RWPE1 (cell line): Measurements from ENCODE around the gene ZNF48.

Experiments
- CTCF ChIA-PET: fragments of 350-600 bp; sonication (Branson Sonifier 250); formaldehyde crosslinking; extraction: SDS; loops from one replicate; lab custom pipeline; 2021; lab: Yijun Ruan, JAX
- POLR2A ChIA-PET: fragments of 400-600 bp; formaldehyde crosslinking; extraction: SDS; loops from one replicate; lab custom pipeline; 2020; ENCODE audit warnings: antibody characterized with exemption; ENCODE audit not compliant: low non-redundant PET; lab: Yijun Ruan, JAX
- DNase-seq: peaks from one replicate; pipeline ENCODE4 v3.0.0; 2012; ENCODE audit warnings: low spot score
- H3K27ac ChIP-seq: fragments of 450-650 bp; 2 replicates; pipeline ENCODE4 v1.5.1; 2017
- TF ChIP-seq, protein P1 (sequence below): fragments of 450-650 bp; conservative IDR thresholded peaks from 2 replicates; pipeline ENCODE4 v1.5.1; 2017; ENCODE audit warnings: low read depth, mild to moderate bottlenecking

The ZNF48 gene

DNA sequence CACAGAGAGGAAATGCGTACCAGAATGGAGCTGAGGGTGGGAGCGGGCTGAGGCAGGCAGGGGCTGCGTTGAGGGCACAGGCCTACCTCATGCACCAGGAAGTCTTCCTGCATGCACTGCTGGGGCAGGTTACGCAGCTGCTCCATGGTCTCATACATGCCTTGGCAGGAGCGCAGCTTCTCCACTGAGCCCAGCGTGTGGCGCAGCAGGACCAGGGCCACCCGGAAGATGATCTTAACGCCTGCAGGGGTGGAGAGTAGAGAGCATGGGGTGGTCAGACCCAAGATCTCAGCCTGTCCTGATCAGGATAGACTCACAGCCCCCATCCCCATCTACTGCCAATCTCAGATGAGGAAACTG is 36.7 kb upstream of the ZNF48 start:
- TF ChIP-seq, protein P1, sequence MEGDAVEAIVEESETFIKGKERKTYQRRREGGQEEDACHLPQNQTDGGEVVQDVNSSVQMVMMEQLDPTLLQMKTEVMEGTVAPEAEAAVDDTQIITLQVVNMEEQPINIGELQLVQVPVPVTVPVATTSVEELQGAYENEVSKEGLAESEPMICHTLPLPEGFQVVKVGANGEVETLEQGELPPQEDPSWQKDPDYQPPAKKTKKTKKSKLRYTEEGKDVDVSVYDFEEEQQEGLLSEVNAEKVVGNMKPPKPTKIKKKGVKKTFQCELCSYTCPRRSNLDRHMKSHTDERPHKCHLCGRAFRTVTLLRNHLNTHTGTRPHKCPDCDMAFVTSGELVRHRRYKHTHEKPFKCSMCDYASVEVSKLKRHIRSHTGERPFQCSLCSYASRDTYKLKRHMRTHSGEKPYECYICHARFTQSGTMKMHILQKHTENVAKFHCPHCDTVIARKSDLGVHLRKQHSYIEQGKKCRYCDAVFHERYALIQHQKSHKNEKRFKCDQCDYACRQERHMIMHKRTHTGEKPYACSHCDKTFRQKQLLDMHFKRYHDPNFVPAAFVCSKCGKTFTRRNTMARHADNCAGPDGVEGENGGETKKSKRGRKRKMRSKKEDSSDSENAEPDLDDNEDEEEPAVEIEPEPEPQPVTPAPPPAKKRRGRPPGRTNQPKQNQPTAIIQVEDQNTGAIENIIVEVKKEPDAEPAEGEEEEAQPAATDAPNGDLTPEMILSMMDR: no peak
- POLR2A ChIA-PET: no interaction called here
- H3K27ac ChIP-seq: peak overlapping the region; percentile 95
- no peak for DNase-seq
- CTCF ChIA-PET: interaction anchor here (0.6 kb wide), 1 partner anchor 285 kb away, joined by 4 read pairs; no protein-coding TSS in a partner anchor

DNA sequence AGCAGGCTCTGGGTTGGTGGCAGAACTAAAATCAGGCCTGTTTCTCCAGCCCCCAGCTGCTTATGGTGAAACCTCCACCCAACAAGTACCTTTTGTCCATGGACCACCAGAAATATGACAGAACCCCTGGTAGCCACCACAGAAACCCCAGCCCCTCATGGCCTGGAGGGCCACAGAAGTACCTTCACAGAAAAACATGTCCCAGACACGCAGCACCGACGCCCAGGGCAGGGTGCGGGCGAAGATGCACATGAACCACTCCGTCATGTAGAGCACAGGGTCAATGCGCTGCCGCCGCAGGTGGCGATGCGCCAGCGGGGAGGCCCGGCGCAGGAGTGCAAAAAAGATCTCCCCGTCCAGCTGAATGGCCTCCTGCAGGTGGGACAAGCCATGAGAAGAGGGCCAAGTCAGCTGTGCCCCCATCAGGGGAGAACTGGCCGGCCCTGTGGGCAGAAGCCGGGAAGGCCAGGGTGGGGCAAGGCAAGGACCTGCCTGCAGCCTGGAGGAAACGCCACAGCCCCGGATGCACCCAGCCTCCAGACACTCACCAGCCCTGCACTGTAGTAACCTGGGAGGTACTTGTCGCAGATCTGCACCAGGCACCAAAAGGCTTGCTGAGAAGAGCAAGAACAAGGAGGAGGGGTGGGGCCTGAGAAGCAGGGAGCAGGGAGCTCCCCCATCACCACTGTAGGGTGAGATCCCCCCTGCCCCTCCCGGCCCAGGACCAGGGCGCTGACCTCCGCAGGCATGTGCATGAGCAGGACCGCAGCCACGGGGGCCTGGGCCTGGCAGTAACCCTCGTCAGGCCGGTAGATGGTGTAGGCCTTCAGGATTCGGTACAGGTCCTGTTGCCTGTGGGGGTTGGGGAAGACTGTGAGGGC is 36.0 kb upstream of the ZNF48 start:
- CTCF ChIA-PET: interaction anchor here (0.6 kb wide), 3 partner anchors 18 to 544 kb away, joined by 4 read pairs; partner anchors contain the start of gene PAGR1
- POLR2A ChIA-PET: interaction anchor here (1.1 kb wide), 1 partner anchor 11 kb away, joined by 4 read pairs; no protein-coding TSS in a partner anchor
- DNase-seq: no peak
- TF ChIP-seq, protein P1: no peak
- peak overlapping the region; percentile 95 for H3K27ac ChIP-seq

GRCh38 chr16:30359871-30360170 is 35.4 kb upstream of the ZNF48 start:
- no peak for DNase-seq
- ChIA-PET POLR2A (interaction anchor here (0.5 to 1.1 kb wide), 2 partner anchors 11 to 19 kb away, joined by 4 to 6 read pairs; no protein-coding TSS in a partner anchor), CTCF (interaction anchor here (0.6 kb wide), 3 partner anchors 19 to 544 kb away, joined by 3 to 4 read pairs (median 4); partner anchors contain the start of gene PAGR1)
- peak overlapping the region; percentile 95 for H3K27ac ChIP-seq
- TF ChIP-seq, protein P1: no peak

GRCh38 chr16:30361180-30361579 is 34.0 kb upstream of the ZNF48 start:
- peak overlapping the region; percentile 95 for H3K27ac ChIP-seq
- ChIA-PET POLR2A (no interaction called here), CTCF (interaction anchor here (0.7 kb wide), 1 partner anchor 461 kb away, joined by 3 read pairs; no protein-coding TSS in a partner anchor)
- TF ChIP-seq, protein P1: no peak
- no peak for DNase-seq

DNA sequence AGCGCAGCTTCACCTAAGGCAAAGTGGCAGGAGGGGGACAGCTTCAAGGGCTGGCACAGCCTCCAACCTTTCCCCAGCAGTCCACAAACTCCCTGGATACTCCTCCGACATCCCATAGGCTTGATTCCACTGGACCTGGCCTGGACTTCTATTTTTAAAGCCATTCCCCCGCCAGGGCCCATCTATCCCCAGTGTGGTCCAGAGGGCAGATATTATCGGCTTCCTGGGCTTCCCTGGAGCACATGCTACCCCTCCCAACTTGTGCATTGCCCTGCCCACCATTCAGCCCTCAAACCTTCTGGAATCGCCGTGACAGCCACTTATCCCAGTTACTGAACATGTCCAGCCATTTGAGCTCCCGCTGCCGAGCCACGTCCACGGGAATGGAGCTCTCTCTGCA is 30.0 kb upstream of the ZNF48 start:
- H3K27ac ChIP-seq: peak overlapping the region; percentile 22
- no peak for DNase-seq
- ChIA-PET CTCF (interaction anchor here (0.8 kb wide), 1 partner anchor 10 kb away, joined by 3 read pairs; the partner anchor contains the start of gene CD2BP2), POLR2A (no interaction called here)
- TF ChIP-seq, protein P1: no peak

DNA sequence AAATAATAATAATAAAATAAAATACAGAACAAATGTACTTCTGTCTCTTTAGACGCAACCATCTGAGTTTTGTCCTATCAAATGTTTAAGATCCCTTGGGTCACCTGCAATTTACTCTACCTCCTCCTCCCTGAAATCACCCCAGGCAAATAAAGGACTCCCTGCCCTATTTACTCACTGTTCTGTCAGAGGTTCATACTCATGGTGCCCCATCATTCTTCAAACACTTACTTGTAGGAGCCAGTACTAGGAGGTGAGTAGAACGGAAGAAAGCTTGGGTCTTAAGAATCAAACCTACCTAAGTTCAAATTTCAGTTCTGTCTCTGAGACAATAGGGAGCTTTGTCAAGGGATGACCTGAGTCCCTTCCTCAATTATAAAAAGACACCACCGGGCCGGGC is 28.7 kb upstream of the ZNF48 start:
- ChIA-PET POLR2A (no interaction called here), CTCF (interaction anchor here (1.1 kb wide), 1 partner anchor 43 kb away, joined by 4 read pairs; no protein-coding TSS in a partner anchor)
- DNase-seq: no peak
- TF ChIP-seq, protein P1: no peak
- H3K27ac ChIP-seq: no peak overlapping the region
